ENCODE data around the gene ZFP37.
"Not testable (repeated sequence)": the region's sequence is repeated elsewhere in the genome, so short reads cannot be mapped to it uniquely, and the experiment has no call there.

Gene ZFP37

DNA sequence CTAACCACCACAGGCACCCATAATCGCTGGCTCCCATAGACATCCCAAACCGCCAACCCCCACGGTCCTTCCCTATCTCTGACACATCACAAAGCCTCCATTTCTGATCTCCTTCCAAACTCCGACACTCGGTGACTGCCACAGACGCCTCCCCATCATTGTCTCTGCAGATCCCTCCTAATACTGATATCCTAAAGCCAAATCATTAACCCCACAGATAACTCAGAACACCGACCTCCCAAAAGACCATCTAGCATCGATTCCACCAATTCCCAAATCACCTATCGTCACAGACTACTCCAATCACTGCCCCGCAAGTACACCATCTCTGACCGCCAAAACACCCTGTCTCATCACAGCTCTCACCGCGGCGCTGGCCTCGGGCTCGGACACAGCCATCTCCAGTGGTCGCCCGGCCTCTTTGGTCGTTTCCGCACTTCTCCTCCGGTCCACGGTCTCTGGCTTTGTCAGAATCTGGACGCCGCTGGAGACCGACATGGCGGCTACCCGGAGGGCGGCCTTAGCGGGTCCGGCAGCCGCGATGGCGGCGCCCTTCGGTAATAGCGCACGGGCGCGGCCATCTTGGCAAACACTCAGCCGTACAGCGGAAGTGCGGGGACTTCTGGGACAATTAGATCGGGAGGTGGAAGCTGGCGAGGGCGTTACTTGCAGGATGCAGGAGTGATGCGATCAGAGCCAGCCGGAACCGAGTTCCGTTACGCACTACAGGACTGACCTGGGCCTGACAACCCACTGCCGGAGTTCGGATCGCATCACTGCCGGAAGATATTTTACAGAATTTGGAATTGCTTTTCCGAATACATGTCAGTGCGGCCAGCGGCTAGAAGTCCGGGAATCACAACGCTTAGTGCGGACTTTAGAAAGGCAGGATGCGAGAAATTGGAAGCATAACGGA, at the start of gene ZFP37:
ZFP37 (minus strand) TSS at position 534 of the 916 bp plus-strand sequence; CDS start at position 498, 36 bp downstream.
- no peaks in the 10 kb centered on the region for H3K36me3 ChIP-seq (ENCODE audit: control insufficient read depth, insufficient read depth, low read length)
- H3K27me3 ChIP-seq (ENCODE audit: control insufficient read depth, insufficient read depth, low read length) = peaks cover 2% of the 10 kb centered on the region
- H3K27ac ChIP-seq (ENCODE audit: low read depth, low read length) = peak within 1 kb of the TSS; percentile 62
- peak within 1 kb of the TSS; percentile 95 for H3K4me3 ChIP-seq (ENCODE audit: low read length)
- H3K9ac ChIP-seq (ENCODE audit: low read length) = peak within 1 kb of the TSS; percentile 22
- no peaks in the 10 kb centered on the region for H3K4me1 ChIP-seq (ENCODE audit: control insufficient read depth, insufficient read depth, low read length)

DNA sequence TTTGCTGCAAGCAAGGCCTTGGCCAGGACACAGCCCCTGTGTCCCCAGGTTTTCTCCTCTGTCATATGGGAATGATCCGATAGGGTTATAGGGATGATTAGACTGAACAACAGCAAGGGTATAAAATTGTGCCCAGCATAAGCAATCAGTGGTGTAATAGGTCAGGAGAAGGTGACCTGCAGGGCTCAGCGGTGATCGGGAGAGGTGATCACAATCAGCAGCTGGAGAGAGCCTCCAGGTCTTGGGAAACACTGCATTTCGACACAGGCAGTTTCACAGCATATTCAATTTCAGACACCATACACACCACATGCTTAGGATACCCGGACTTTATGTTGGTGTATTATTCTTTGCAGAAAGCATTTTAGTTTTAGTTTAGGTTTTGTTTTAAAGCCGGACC, 48.8 kb upstream of the ZFP37 start:
- H3K27ac ChIP-seq (ENCODE audit: low read depth, low read length); H3K36me3 ChIP-seq (ENCODE audit: control insufficient read depth, insufficient read depth, low read length); H3K4me3 ChIP-seq (ENCODE audit: low read length); H3K27me3 ChIP-seq (ENCODE audit: control insufficient read depth, insufficient read depth, low read length); H3K9ac ChIP-seq (ENCODE audit: low read length); H3K4me1 ChIP-seq (ENCODE audit: control insufficient read depth, insufficient read depth, low read length): not testable (repeated sequence)

DNA sequence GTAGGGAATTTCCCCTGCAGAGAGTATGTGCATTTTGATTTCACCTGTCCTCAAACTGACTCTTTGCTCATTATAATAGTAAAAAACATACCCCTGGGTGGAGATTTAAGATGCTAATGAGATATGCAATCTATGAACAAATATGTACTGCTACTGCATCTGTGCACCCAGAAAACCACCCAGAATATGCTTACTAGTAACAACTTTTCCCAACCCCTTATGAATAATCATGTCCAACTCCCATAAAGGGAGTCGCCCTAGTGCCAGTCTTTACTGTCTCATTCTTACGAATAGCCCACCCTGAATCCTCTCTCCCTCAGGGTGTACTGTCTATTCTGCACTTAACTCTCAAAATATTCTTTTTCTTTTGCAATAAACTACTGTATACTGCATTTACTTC, 39.0 kb upstream of the ZFP37 start:
- H3K4me3 ChIP-seq (ENCODE audit: low read length) = no peak overlapping the region
- no peaks in the 10 kb centered on the region for H3K27me3 ChIP-seq (ENCODE audit: control insufficient read depth, insufficient read depth, low read length)
- no peak overlapping the region for H3K27ac ChIP-seq (ENCODE audit: low read depth, low read length)
- H3K4me1 ChIP-seq (ENCODE audit: control insufficient read depth, insufficient read depth, low read length) = no peaks in the 10 kb centered on the region
- H3K36me3 ChIP-seq (ENCODE audit: control insufficient read depth, insufficient read depth, low read length) = no peaks in the 10 kb centered on the region
- no peak overlapping the region for H3K9ac ChIP-seq (ENCODE audit: low read length)

DNA sequence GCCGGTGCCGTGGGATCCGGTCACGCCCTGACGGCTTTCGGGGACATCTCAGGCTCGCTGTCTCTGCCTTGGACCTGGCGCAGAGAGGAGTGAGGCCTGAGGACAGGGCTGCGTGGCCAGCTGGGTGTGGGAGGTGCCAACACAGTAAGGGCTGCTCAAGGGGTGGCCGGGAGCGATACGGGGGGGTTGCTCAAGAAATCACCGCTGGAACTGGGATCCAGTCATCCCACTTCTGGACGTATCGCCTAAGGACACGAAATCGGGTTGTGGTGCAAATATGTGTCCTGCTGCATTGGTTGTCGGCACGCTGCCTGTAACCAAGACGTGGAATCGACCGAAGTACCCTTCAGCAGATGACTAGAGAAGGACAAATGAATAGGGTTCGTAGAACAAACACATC, 33.4 kb upstream of the ZFP37 start:
- H3K9ac ChIP-seq (ENCODE audit: low read length); H3K4me3 ChIP-seq (ENCODE audit: low read length); H3K27ac ChIP-seq (ENCODE audit: low read depth, low read length); H3K4me1 ChIP-seq (ENCODE audit: control insufficient read depth, insufficient read depth, low read length); H3K36me3 ChIP-seq (ENCODE audit: control insufficient read depth, insufficient read depth, low read length); H3K27me3 ChIP-seq (ENCODE audit: control insufficient read depth, insufficient read depth, low read length): not testable (repeated sequence)

DNA sequence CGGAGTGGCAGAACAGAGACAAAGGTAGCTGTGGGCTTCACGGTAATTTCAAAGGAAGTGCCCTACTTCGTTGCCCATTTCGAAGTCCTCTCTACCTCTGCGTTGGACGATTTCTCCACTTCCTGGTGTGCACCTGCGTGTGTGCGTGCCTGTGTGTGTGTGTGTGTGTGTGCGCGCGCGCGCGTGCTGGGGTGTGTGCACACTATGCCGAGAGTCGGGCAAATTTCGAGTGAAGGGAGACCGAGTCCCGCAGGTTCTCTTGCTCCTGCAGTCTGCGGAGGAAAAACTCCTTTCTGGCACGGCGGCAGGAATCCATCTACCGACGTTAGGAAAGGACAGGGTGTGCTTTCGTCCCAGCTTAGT, 32.6 kb upstream of the ZFP37 start:
- not testable (repeated sequence) for H3K27ac ChIP-seq (ENCODE audit: low read depth, low read length); H3K9ac ChIP-seq (ENCODE audit: low read length); H3K36me3 ChIP-seq (ENCODE audit: control insufficient read depth, insufficient read depth, low read length); H3K4me1 ChIP-seq (ENCODE audit: control insufficient read depth, insufficient read depth, low read length); H3K27me3 ChIP-seq (ENCODE audit: control insufficient read depth, insufficient read depth, low read length); H3K4me3 ChIP-seq (ENCODE audit: low read length)

DNA sequence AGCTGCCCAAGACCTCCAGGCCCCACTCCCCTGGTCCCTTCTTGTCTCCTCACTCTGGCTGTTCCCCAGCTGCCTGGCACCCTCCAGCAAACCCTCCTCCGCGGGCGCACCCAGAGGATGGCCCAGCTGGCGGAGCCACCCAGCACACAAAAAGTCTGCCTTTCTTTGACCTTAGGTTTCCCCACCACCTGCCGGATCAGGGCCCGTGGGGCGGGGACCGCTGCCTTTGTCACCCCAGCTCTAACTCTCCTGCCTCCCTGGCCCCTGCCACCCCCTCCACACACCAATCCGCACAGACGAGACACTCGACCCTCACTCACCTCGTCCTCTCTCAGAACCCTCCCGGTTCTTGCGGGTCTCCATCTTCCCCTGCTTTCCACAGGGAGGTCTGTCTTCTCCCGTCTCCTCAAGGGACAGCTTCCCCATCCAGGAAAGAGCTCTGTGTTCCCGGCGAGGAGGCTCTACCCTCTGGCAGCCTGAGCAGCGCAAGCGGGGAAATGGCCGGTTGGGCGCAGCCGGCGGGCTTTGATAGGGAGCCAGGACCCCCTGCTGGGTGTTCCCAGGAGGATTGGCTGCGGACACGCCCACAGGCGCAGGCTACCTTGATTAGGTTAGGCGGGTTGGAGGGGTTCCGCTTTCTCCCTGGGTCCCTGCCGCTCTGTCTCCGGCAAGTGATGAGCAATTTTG, 32.1 kb upstream of the ZFP37 start:
- H3K4me3 ChIP-seq (ENCODE audit: low read length); H3K36me3 ChIP-seq (ENCODE audit: control insufficient read depth, insufficient read depth, low read length); H3K27ac ChIP-seq (ENCODE audit: low read depth, low read length); H3K27me3 ChIP-seq (ENCODE audit: control insufficient read depth, insufficient read depth, low read length); H3K4me1 ChIP-seq (ENCODE audit: control insufficient read depth, insufficient read depth, low read length); H3K9ac ChIP-seq (ENCODE audit: low read length): not testable (repeated sequence)

DNA sequence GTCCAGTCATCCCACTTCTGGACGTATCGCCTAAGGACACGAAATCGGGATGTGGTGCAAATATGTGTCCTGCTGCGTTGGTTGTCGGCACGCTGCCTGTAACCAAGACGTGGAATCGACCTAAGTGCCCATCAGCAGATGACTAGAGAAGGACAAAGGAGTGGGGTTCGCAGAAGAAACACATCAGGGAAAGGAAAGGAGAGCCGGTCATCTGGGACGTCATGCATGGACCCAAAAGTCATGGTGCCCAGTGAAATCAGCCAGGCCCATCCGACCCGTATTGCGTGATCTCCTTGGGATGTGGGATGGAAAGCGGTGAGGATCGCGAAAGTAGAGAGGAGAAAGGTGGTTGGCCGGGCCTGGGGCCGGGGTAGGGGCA, 6.4 kb upstream of the ZFP37 start:
- H3K4me3 ChIP-seq (ENCODE audit: low read length); H3K27ac ChIP-seq (ENCODE audit: low read depth, low read length); H3K36me3 ChIP-seq (ENCODE audit: control insufficient read depth, insufficient read depth, low read length); H3K27me3 ChIP-seq (ENCODE audit: control insufficient read depth, insufficient read depth, low read length); H3K9ac ChIP-seq (ENCODE audit: low read length); H3K4me1 ChIP-seq (ENCODE audit: control insufficient read depth, insufficient read depth, low read length): not testable (repeated sequence)

DNA sequence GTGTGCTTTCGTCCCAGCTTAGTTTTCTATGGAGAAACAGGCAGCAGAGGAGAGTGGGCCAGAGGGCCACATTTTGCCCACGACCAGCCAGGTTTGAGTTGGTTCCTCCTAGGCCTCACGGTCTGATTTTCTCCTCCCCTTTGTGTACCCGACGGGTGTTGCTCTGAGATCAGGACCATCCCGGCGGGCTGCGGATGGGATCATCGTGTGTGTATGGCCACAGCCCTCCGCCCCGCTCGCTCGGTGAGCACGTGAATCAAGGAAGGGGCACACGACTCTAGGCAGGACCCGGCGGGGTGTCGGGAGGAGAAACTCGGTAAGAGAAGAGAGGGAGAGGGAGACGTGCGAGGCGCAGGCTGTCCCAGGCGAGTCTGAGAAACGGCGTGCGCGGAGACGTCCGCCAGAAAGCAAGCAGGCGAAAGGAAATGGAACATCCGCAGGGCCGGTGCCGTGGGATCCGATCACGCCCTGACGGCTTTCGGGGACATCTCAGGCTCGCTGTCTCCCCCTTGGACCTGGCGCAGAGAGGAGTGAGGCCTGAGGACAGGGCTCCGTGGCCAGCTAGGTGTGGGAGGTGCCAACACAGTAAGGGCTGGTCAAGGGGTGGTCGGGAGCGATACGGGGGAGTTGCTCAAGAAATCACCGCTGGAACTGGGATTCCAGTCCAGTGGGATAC, 5.9 kb upstream of the ZFP37 start:
- H3K36me3 ChIP-seq (ENCODE audit: control insufficient read depth, insufficient read depth, low read length); H3K9ac ChIP-seq (ENCODE audit: low read length); H3K4me1 ChIP-seq (ENCODE audit: control insufficient read depth, insufficient read depth, low read length); H3K27me3 ChIP-seq (ENCODE audit: control insufficient read depth, insufficient read depth, low read length); H3K27ac ChIP-seq (ENCODE audit: low read depth, low read length); H3K4me3 ChIP-seq (ENCODE audit: low read length): not testable (repeated sequence)

DNA sequence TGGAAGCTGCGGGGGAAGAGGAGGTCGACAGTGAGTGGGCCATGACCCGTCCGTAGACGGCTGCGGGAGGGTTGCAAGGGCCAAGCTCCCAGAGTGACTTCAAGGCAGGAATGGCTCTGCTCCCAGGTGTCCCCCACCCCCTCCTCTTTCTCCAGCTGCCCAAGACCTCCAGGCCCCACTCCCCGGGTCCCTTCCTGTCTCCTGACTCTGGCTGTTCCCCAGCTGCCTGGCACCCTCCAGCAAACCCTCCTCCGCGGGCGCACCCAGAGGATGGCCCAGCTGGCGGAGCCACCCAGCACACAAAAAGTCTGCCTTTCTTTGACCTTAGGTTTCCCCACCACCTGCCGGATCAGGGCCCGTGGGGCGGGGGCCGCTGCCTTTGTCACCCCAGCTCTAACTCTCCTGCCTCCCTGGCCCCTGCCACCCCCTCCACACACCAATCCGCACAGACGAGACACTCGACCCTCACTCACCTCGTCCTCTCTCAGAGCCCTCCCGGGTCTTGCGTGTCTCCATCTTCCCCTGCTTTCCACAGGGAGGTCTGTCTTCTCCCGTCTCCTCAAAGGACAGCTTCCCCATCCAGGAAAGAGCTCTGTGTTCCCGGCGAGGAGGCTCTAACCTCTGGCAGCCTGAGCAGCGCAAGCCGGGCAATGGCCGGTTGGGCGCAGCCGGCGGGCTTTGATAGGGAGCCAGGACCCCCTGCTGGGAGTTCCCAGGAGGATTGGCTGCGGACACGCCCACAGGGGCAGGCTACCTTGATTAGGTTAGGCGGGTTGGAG, 4.7 kb upstream of the ZFP37 start:
- H3K36me3 ChIP-seq (ENCODE audit: control insufficient read depth, insufficient read depth, low read length); H3K4me3 ChIP-seq (ENCODE audit: low read length); H3K27ac ChIP-seq (ENCODE audit: low read depth, low read length); H3K27me3 ChIP-seq (ENCODE audit: control insufficient read depth, insufficient read depth, low read length); H3K9ac ChIP-seq (ENCODE audit: low read length); H3K4me1 ChIP-seq (ENCODE audit: control insufficient read depth, insufficient read depth, low read length): not testable (repeated sequence)

DNA sequence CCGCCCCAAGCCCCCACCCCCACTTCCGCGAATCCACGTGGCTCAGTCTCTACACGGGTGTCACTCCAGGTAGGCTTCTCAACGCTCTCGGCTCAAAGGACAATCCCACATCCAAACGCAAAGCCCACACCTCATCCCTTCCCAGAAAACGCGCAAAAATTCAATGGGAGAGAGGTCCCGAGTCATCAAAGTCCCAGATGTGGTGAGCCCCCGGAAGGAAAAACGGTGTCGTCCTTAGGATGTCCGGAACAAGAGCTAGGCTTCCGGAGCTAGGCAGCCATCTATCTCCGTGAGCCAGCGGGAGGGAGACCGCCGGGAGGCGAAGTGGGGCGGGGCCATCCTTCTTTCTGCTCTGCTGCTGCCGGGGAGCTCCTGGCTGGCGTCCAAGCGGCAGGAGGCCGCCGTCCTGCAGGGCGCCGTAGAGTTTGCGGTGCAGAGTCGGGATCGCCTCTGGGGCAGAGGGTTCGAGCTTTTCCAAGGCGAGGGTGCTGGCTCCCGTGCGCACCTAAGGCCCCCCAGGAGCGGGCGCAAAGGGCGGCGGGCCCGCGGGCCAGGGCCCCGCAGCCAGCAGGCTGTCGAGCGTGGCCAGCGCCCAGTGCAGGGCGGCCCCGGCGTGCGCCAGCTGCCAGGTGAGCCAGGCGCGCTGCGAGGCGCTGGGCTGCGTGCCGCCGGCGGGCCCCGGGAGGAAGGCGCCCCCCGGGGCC, 3.2 kb upstream of the ZFP37 start:
- not testable (repeated sequence) for H3K4me1 ChIP-seq (ENCODE audit: control insufficient read depth, insufficient read depth, low read length); H3K27me3 ChIP-seq (ENCODE audit: control insufficient read depth, insufficient read depth, low read length); H3K9ac ChIP-seq (ENCODE audit: low read length); H3K36me3 ChIP-seq (ENCODE audit: control insufficient read depth, insufficient read depth, low read length); H3K27ac ChIP-seq (ENCODE audit: low read depth, low read length); H3K4me3 ChIP-seq (ENCODE audit: low read length)

DNA sequence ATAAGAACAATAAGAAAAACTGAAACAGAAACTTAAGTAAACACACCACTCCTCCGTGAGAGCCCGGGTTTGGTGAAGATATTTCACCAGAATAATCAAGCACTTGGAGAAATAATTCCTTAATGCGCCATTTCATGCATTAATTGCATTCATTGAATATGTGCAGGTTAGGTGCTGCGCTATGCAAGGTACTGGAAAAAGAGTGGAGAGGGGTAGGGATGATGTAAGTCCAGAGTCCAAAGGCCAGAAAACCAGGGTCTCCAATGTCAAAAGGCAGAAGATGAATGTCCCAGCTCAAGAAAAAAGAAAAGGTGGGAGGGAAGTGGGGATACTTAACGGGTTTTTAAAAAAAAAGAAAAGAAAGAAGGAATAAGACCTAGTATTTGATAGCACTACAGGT, 669 bp upstream of the ZFP37 start:
- no peaks in the 10 kb centered on the region for H3K4me1 ChIP-seq (ENCODE audit: control insufficient read depth, insufficient read depth, low read length)
- H3K9ac ChIP-seq (ENCODE audit: low read length) = no peak overlapping the region
- H3K27ac ChIP-seq (ENCODE audit: low read depth, low read length) = peak overlapping the region; percentile 62
- H3K4me3 ChIP-seq (ENCODE audit: low read length) = peak overlapping the region; percentile 95
- H3K27me3 ChIP-seq (ENCODE audit: control insufficient read depth, insufficient read depth, low read length) = peaks cover 5% of the 10 kb centered on the region
- no peaks in the 10 kb centered on the region for H3K36me3 ChIP-seq (ENCODE audit: control insufficient read depth, insufficient read depth, low read length)

All from rectal smooth muscle tissue (tissue), 1 donor.